Measurements from ENCODE around the gene CDH13.

Gene CDH13

DNA sequence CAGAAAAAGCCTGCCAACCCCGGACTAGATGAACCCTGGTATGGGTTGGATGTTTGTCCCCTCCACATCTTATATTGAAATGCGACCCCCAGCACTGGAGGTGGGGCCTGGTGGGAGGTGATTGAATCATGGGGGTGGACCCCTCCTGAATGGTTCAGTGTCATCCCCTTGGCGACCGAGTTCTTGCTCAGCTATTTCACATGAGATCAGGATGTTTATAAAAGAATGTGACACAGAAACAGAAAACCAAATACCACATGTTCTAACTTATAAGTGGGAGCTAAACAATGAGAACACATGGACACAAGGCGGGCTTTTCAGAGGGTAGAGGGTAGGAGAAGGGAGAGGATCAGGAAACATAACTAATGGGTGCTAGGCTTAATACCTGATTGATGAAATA is 605.0 kb downstream of the CDH13 start:
- TF ChIP-seq POLR2AphosphoS5 (IDR thresholded peaks at IDR 0.05; ENCODE audit: low read depth, low read length) (no peak), FOXP2 (optimal IDR thresholded peaks at IDR 0.05; ENCODE audit: borderline replicate concordance, extremely low read depth, extremely low read length, insufficient read depth) (no peak), TAF1 (IDR thresholded peaks at IDR 0.05; ENCODE audit: borderline replicate concordance, insufficient read depth, low read length) (no peak), SIN3A (IDR thresholded peaks at IDR 0.05; ENCODE audit: borderline replicate concordance, insufficient read depth, low read length) (no peak)
- TF ChIP-seq, protein P1, sequence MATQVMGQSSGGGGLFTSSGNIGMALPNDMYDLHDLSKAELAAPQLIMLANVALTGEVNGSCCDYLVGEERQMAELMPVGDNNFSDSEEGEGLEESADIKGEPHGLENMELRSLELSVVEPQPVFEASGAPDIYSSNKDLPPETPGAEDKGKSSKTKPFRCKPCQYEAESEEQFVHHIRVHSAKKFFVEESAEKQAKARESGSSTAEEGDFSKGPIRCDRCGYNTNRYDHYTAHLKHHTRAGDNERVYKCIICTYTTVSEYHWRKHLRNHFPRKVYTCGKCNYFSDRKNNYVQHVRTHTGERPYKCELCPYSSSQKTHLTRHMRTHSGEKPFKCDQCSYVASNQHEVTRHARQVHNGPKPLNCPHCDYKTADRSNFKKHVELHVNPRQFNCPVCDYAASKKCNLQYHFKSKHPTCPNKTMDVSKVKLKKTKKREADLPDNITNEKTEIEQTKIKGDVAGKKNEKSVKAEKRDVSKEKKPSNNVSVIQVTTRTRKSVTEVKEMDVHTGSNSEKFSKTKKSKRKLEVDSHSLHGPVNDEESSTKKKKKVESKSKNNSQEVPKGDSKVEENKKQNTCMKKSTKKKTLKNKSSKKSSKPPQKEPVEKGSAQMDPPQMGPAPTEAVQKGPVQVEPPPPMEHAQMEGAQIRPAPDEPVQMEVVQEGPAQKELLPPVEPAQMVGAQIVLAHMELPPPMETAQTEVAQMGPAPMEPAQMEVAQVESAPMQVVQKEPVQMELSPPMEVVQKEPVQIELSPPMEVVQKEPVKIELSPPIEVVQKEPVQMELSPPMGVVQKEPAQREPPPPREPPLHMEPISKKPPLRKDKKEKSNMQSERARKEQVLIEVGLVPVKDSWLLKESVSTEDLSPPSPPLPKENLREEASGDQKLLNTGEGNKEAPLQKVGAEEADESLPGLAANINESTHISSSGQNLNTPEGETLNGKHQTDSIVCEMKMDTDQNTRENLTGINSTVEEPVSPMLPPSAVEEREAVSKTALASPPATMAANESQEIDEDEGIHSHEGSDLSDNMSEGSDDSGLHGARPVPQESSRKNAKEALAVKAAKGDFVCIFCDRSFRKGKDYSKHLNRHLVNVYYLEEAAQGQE (IDR thresholded peaks at IDR 0.05; ENCODE audit: insufficient read depth in 1 of 2, low read depth in 2 of 2, low read length in 2 of 2), result no peak

DNA sequence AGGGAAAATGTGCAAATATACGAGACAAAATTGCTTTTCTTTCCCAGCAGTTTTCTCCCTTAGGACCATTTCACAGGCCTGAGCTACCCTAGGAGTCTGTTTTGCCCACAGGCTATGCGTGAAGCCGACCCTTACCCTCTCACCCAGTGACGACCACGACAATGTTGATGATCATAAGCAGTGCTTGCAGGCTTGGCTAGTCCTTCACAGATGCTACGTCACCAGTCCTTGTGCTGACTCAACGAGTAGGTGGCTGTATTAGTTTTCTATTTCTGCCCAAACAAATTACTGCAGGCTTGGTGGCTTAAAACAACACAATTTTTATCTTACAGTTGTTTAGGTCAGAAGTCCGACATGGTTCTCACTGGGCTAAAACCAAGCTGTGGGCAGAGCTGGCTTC is 606.4 kb downstream of the CDH13 start:
- TF ChIP-seq FOXP2 (optimal IDR thresholded peaks at IDR 0.05; ENCODE audit: borderline replicate concordance, extremely low read depth, extremely low read length, insufficient read depth) (no peak), SIN3A (IDR thresholded peaks at IDR 0.05; ENCODE audit: borderline replicate concordance, insufficient read depth, low read length) (no peak), TAF1 (IDR thresholded peaks at IDR 0.05; ENCODE audit: borderline replicate concordance, insufficient read depth, low read length) (no peak), POLR2AphosphoS5 (IDR thresholded peaks at IDR 0.05; ENCODE audit: low read depth, low read length) (no peak)
- TF ChIP-seq, protein P1 (IDR thresholded peaks at IDR 0.05; ENCODE audit: insufficient read depth in 1 of 2, low read depth in 2 of 2, low read length in 2 of 2), result no peak

DNA sequence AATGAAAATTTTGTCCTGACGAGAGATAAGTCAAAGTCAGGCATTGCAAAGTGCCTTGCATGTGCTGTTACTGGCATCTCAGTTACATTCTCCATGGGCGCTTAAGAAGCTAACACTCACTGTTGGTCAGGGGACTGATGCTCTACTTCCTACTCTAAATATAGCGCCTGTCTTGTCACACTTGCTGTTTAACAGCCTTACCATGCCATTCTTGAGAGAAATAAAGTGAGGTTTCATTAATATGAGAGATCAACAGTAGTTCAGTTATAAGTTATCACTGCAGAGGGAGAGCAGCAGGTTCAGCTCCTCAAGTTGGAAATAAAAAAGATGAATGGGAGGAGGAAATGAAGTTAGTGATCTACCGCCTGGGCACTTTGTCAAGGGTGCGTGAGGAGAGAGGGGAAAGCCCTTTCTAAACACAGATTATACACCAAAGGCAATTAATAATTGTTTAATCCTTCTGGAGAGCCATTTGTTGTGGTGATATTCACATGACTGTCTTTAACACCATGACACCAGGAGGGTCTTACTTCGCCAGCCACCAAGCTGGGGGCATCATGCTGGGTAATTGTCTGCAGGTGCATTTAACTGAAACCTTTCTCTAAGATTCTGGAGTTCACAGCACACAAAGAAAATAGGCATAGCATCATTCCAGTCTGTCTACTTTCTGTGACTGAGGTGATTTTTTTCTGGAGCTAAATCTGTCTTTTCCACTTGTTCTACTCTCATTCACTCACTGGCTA is 612.4 kb downstream of the CDH13 start:
- no peak for TF ChIP-seq SIN3A (IDR thresholded peaks at IDR 0.05; ENCODE audit: borderline replicate concordance, insufficient read depth, low read length)
- TF ChIP-seq TAF1 (IDR thresholded peaks at IDR 0.05; ENCODE audit: borderline replicate concordance, insufficient read depth, low read length), result no peak
- TF ChIP-seq, protein P1 (IDR thresholded peaks at IDR 0.05; ENCODE audit: insufficient read depth in 1 of 2, low read depth in 2 of 2, low read length in 2 of 2), result no peak
- no peak for TF ChIP-seq FOXP2 (optimal IDR thresholded peaks at IDR 0.05; ENCODE audit: borderline replicate concordance, extremely low read depth, extremely low read length, insufficient read depth)
- no peak for TF ChIP-seq POLR2AphosphoS5 (IDR thresholded peaks at IDR 0.05; ENCODE audit: low read depth, low read length)

DNA sequence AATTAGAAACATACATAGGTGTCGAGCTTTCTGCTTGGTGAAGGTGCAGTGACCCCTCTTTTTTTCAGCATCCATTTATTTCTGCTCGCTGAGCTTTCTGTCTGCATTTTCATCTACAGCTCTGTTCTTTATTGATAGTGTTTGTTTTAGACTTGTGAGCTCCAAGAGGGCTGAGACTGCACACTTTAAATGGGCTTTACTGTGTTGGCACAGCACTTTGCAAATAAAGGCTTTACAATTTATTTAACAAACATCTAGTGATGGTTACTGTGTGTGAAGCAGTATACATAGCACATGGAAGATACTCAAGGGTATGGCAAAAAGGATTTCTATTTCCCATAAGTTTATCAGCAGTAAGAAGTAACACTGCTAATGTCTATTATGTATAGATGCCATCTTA is 617.3 kb downstream of the CDH13 start:
- TF ChIP-seq FOXP2 (optimal IDR thresholded peaks at IDR 0.05; ENCODE audit: borderline replicate concordance, extremely low read depth, extremely low read length, insufficient read depth) (no peak), TAF1 (IDR thresholded peaks at IDR 0.05; ENCODE audit: borderline replicate concordance, insufficient read depth, low read length) (no peak), POLR2AphosphoS5 (IDR thresholded peaks at IDR 0.05; ENCODE audit: low read depth, low read length) (no peak), SIN3A (IDR thresholded peaks at IDR 0.05; ENCODE audit: borderline replicate concordance, insufficient read depth, low read length) (no peak)
- TF ChIP-seq, protein P1 (IDR thresholded peaks at IDR 0.05; ENCODE audit: insufficient read depth in 1 of 2, low read depth in 2 of 2, low read length in 2 of 2), result no peak
